ENCODE results near the gene KDM4B. TPM values are rescaled to one million over a fixed set of nuclear protein-coding genes. Genes with fewer than 3 reads are reported as not detected.
"Not testable (repeated sequence)": the region's sequence is repeated elsewhere in the genome, so short reads cannot be mapped to it uniquely, and the experiment has no call there.

The KDM4B gene
- total RNA-seq, 1 donor from 2014 or later, result 12.3 TPM

GRCh38 chr19:5195587-5195986, 226.7 kb downstream of the KDM4B start:
- not testable (repeated sequence) for DNase-seq (ENCODE audit: low read depth in 2 of 2)

GRCh38 chr19:5196832-5197231, 227.9 kb downstream of the KDM4B start:
- no peak for DNase-seq (ENCODE audit: low read depth in 2 of 2)

- no peak for DNase-seq (ENCODE audit: low read depth in 2 of 2)
Observed at GRCh38 chr19:5200844-5201243, 231.9 kb downstream of the KDM4B start.

- no peak for DNase-seq (ENCODE audit: low read depth in 2 of 2)
Observed at GRCh38 chr19:5202553-5202952, 233.6 kb downstream of the KDM4B start.

Other genes starting within 250 kb of the KDM4B start
- gene DPP9, start 245.3 kb upstream of the KDM4B start, total RNA-seq, result 14.2 and 19.4 TPM in 2 replicates
- 10.0 and 17.3 TPM in 2 replicates for gene FEM1A, start 177.4 kb upstream of the KDM4B start, total RNA-seq
- 2.0 and 2.8 TPM in 2 replicates for gene TICAM1, start 137.4 kb upstream of the KDM4B start, total RNA-seq
- gene PLIN3, start 101.4 kb upstream of the KDM4B start, total RNA-seq, result 44.0 and 70.2 TPM in 2 replicates
- under 0.01 TPM in 1 of 2 replicates, not detected in the other for gene ARRDC5, start 66.2 kb upstream of the KDM4B start, total RNA-seq
- gene UHRF1, start 59.6 kb upstream of the KDM4B start, total RNA-seq, result 6.9 and 16.6 TPM in 2 replicates

Measured in lung microvascular endothelial cell (primary cell).